ENCODE results near the gene TMEM184A. TPM values are rescaled to one million over a fixed set of nuclear protein-coding genes. Genes with fewer than 3 reads are reported as not detected.

TMEM184A gene
- polyA plus RNA-seq, 2 of the 4 experiments (the other 2 are of a cell fraction) = 14.3 to 18.4 TPM

GRCh38 chr7:1555813-1556543 lies at the start of gene TMEM184A (continued):
- no peak for TF ChIP-seq MAZ (IDR thresholded peaks at IDR 0.05; ENCODE audit: borderline replicate concordance, low read depth, low read length)
- peak; percentile 91 for TF ChIP-seq HOXB13 (CRISPR knock-in tag; IDR thresholded peaks at IDR 0.05; ENCODE audit: low read depth)
- no peak for TF ChIP-seq KDM1A (IDR thresholded peaks at IDR 0.05; ENCODE audit: low read depth)
- TF ChIP-seq SREBF2 (IDR thresholded peaks at IDR 0.05) = no peak
- no peak for TF ChIP-seq CBX2 (IDR thresholded peaks at IDR 0.05; ENCODE audit: borderline replicate concordance, low read depth)
- no peak for TF ChIP-seq PHF8 (IDR thresholded peaks at IDR 0.05; ENCODE audit: borderline replicate concordance, low read depth)
- TF ChIP-seq HOXA7 (CRISPR knock-in tag; IDR thresholded peaks at IDR 0.05) = 0 out of 2 replicates have a peak, but pooled peaks have one; percentile 69
- TF ChIP-seq HDAC2 (IDR thresholded peaks at IDR 0.05) = no peak
- TF ChIP-seq ZSCAN20 (CRISPR knock-in tag; IDR thresholded peaks at IDR 0.05) = no peak
- TF ChIP-seq EHMT2 (IDR thresholded peaks at IDR 0.05; ENCODE audit: low read depth) = no peak
- TF ChIP-seq TFCP2L1 (CRISPR knock-in tag; IDR thresholded peaks at IDR 0.05) = 0 out of 2 replicates have a peak, but pooled peaks have one; percentile 67
- TF ChIP-seq CHD4 (IDR thresholded peaks at IDR 0.05; ENCODE audit: borderline replicate concordance) = no peak
- TF ChIP-seq MAFK (IDR thresholded peaks at IDR 0.05; ENCODE audit: partially characterized antibody) = no peak
- no peak for TF ChIP-seq NR3C1 (IDR thresholded peaks at IDR 0.05)
- no peak for TF ChIP-seq GATA3 (IDR thresholded peaks at IDR 0.05; ENCODE audit: borderline replicate concordance)
- no peak for TF ChIP-seq BHLHE40 (IDR thresholded peaks at IDR 0.05; ENCODE audit: low read depth, low read length)
- TF ChIP-seq CEBPB (IDR thresholded peaks at IDR 0.05) = no peak
- 0 out of 2 replicates have a peak, but pooled peaks have one; percentile 76 for TF ChIP-seq MYC (IDR thresholded peaks at IDR 0.05; ENCODE audit: borderline replicate concordance, low read length)
- TF ChIP-seq ELK1 (IDR thresholded peaks at IDR 0.05; ENCODE audit: low read depth, low read length) = no peak
- peak; percentile 47 to 64 for TF ChIP-seq RAD21 (conservative IDR thresholded peaks at IDR 0.05 in 1 of 2, IDR thresholded peaks at IDR 0.05 in 1 of 2)
- TF ChIP-seq EHF (CRISPR knock-in tag; IDR thresholded peaks at IDR 0.05) = peak; percentile 83
- peak; percentile 98 for TF ChIP-seq MAX (IDR thresholded peaks at IDR 0.05)
- TF ChIP-seq, protein P1, sequence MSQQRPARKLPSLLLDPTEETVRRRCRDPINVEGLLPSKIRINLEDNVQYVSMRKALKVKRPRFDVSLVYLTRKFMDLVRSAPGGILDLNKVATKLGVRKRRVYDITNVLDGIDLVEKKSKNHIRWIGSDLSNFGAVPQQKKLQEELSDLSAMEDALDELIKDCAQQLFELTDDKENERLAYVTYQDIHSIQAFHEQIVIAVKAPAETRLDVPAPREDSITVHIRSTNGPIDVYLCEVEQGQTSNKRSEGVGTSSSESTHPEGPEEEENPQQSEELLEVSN (IDR thresholded peaks at IDR 0.05; ENCODE audit: borderline replicate concordance, low read depth) = peak; percentile 78; the same call in 1 of the 2 replicates
- no peak; the same call in 1 of the 2 replicates for TF ChIP-seq FOXS1 (CRISPR knock-in tag; IDR thresholded peaks at IDR 0.05)
- no peak for TF ChIP-seq NFE2L2 (conservative IDR thresholded peaks at IDR 0.05; ENCODE audit: low read length)
- peak; percentile 44; the same call in 1 of the 2 replicates for TF ChIP-seq POLR2A (IDR thresholded peaks at IDR 0.05; ENCODE audit: low read length)

GRCh38 chr7:1604383-1604782 lies 48.4 kb upstream of the TMEM184A start:
- H3K4me3 ChIP-seq = no peak overlapping the region
- TF ChIP-seq PHF8 (IDR thresholded peaks at IDR 0.05; ENCODE audit: borderline replicate concordance, low read depth) = no peak
- TF ChIP-seq, protein P2, sequence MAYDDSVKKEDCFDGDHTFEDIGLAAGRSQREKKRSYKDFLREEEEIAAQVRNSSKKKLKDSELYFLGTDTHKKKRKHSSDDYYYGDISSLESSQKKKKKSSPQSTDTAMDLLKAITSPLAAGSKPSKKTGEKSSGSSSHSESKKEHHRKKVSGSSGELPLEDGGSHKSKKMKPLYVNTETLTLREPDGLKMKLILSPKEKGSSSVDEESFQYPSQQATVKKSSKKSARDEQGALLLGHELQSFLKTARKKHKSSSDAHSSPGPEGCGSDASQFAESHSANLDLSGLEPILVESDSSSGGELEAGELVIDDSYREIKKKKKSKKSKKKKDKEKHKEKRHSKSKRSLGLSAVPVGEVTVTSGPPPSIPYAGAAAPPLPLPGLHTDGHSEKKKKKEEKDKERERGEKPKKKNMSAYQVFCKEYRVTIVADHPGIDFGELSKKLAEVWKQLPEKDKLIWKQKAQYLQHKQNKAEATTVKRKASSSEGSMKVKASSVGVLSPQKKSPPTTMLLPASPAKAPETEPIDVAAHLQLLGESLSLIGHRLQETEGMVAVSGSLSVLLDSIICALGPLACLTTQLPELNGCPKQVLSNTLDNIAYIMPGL (CRISPR knock-in tag; IDR thresholded peaks at IDR 0.05; ENCODE audit: borderline replicate concordance) = no peak
- no peak for TF ChIP-seq ZC3H11A (IDR thresholded peaks at IDR 0.05)
- TF ChIP-seq HOXB5 (CRISPR knock-in tag; IDR thresholded peaks at IDR 0.05) = no peak
- TF ChIP-seq, protein P3, sequence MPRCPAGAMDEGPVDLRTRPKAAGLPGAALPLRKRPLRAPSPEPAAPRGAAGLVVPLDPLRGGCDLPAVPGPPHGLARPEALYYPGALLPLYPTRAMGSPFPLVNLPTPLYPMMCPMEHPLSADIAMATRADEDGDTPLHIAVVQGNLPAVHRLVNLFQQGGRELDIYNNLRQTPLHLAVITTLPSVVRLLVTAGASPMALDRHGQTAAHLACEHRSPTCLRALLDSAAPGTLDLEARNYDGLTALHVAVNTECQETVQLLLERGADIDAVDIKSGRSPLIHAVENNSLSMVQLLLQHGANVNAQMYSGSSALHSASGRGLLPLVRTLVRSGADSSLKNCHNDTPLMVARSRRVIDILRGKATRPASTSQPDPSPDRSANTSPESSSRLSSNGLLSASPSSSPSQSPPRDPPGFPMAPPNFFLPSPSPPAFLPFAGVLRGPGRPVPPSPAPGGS (IDR thresholded peaks at IDR 0.05) = no peak
- TF ChIP-seq, protein P4, sequence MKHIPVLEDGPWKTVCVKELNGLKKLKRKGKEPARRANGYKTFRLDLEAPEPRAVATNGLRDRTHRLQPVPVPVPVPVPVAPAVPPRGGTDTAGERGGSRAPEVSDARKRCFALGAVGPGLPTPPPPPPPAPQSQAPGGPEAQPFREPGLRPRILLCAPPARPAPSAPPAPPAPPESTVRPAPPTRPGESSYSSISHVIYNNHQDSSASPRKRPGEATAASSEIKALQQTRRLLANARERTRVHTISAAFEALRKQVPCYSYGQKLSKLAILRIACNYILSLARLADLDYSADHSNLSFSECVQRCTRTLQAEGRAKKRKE (CRISPR knock-in tag; IDR thresholded peaks at IDR 0.05; ENCODE audit: low read depth) = no peak
- TF ChIP-seq CBX8 (IDR thresholded peaks at IDR 0.05) = no peak
- no peak for TF ChIP-seq MAX (IDR thresholded peaks at IDR 0.05)
- TF ChIP-seq TFCP2L1 (CRISPR knock-in tag; IDR thresholded peaks at IDR 0.05) = no peak
- TF ChIP-seq RAD21 (conservative IDR thresholded peaks at IDR 0.05 in 1 of 2, IDR thresholded peaks at IDR 0.05 in 1 of 2) = no peak
- H3K4me1 ChIP-seq = no peaks in the 10 kb centered on the region
- ChIA-PET CTCF (interaction anchor here (1.3 kb wide), 1 partner anchor 11 kb away, joined by 4 read pairs; no protein-coding TSS in a partner anchor), POLR2A (no interaction called here)
- no peaks in the 10 kb centered on the region for H3K9me3 ChIP-seq
- H3K27ac ChIP-seq = no peak overlapping the region
- ATAC-seq = no peak
- FAIRE-seq = no peak
- DNase-seq (ENCODE audit: low read depth in 1 of 2, low spot score in 1 of 2) = no peak
- no peak overlapping the region for H3K4me2 ChIP-seq
- WGBS (ENCODE audit: missing lambda C conversion rate) = 51% methylated on average over 2 of the region's 2 CpGs

Data from A549 (cell line).